GM12878 (cell line): ENCODE data around the gene COQ5. TPM values are rescaled to one million over a fixed set of nuclear protein-coding genes. Genes with fewer than 3 reads are reported as not detected.

Source experiments
- BACH1 ChIP-seq: fragments of 450-650 bp; IDR thresholded peaks from 2 replicates; pipeline ENCODE4 v1.6.1; 2017; ENCODE audit warnings: mild to moderate bottlenecking, borderline replicate concordance
- CEBPB ChIP-seq, 2 experiments: fragments of 150-350 bp in 1 of 2; IDR thresholded peaks; 2 replicates each; pipeline ENCODE4 v1.6.1; 2012 to 2014; ENCODE audit warnings: low read depth in 2 of 2, low read length in 2 of 2, borderline replicate concordance in 1 of 2, inconsistent platforms in 1 of 2
- CEBPZ ChIP-seq: fragments of 150-350 bp; IDR thresholded peaks from 2 replicates; pipeline ENCODE4 v1.6.1; 2016; ENCODE audit warnings: low read depth, low read length
- CREB1 ChIP-seq: IDR thresholded peaks from 2 replicates; pipeline ENCODE4 v1.6.1; 2012; ENCODE audit warnings: low read depth, mild to moderate bottlenecking, inconsistent platforms
- DPF2 ChIP-seq: fragments of 450-650 bp; IDR thresholded peaks from 2 replicates; pipeline ENCODE4 v1.6.1; 2017; ENCODE audit warnings: mild to moderate bottlenecking
- EGR1 ChIP-seq, 2 experiments: IDR thresholded peaks; 1 replicate in 1 of 2; 2 replicates in 1 of 2; pipeline ENCODE4 v1.6.1; 2011 to 2012; ENCODE audit warnings: low read depth in 2 of 2, low read length in 2 of 2, borderline replicate concordance in 1 of 2, mild to moderate bottlenecking in 1 of 2, moderate library complexity in 1 of 2
- EP300 ChIP-seq, 2 experiments: fragments of 150-350 bp in 1 of 2; IDR thresholded peaks; 2 replicates each; pipeline ENCODE4 v1.6.1; 2011 to 2012; ENCODE audit warnings: low read depth in 2 of 2, low read length in 2 of 2, borderline replicate concordance in 1 of 2, improper control_type of control experiment in 1 of 2, inconsistent platforms in 1 of 2; ENCODE audit not compliant: control insufficient read depth in 1 of 2
- GABPA ChIP-seq: IDR thresholded peaks from 2 replicates; pipeline ENCODE4 v1.6.1; 2014; ENCODE audit warnings: antibody characterized with exemption, low read depth, mild to moderate bottlenecking, inconsistent platforms
- HCFC1 ChIP-seq: fragments of 150-350 bp; IDR thresholded peaks from 2 replicates; pipeline ENCODE4 v1.6.1; 2014; ENCODE audit warnings: low read length
- HDAC2 ChIP-seq: fragments of 200-600 bp; sonication (generic); IDR thresholded peaks from 2 replicates; pipeline ENCODE4 v1.6.1; 2017
- KDM1A ChIP-seq: fragments of 200-600 bp; sonication (generic); IDR thresholded peaks from 2 replicates; pipeline ENCODE4 v1.6.1; 2016; ENCODE audit warnings: borderline replicate concordance
- KLF5 ChIP-seq: fragments of 450-650 bp; IDR thresholded peaks from 2 replicates; pipeline ENCODE4 v1.6.1; 2014; ENCODE audit warnings: mild to moderate bottlenecking; ENCODE audit not compliant: partially characterized antibody
- MAX ChIP-seq: IDR thresholded peaks from 2 replicates; pipeline ENCODE4 v1.6.1; 2012; ENCODE audit warnings: low read depth, low read length, improper control_type of control experiment
- MTA2 ChIP-seq: fragments of 450-650 bp; IDR thresholded peaks from 2 replicates; pipeline ENCODE4 v1.6.1; 2016; ENCODE audit warnings: low read depth, mild to moderate bottlenecking, moderate library complexity
- NFIC ChIP-seq: IDR thresholded peaks from 2 replicates; pipeline ENCODE4 v1.6.1; 2012; ENCODE audit warnings: low read depth, mild to moderate bottlenecking, inconsistent platforms, low read length, moderate library complexity
- PKNOX1 ChIP-seq: fragments of 450-650 bp; IDR thresholded peaks from 2 replicates; pipeline ENCODE4 v1.6.1; 2016; ENCODE audit warnings: mild to moderate bottlenecking
- RAD21 ChIP-seq: IDR thresholded peaks from 2 replicates; pipeline ENCODE4 v1.6.1; 2011; ENCODE audit warnings: mild to moderate bottlenecking, low read depth, low read length, moderate library complexity; ENCODE audit not compliant: insufficient read depth
- RUNX3 ChIP-seq: IDR thresholded peaks from 2 replicates; pipeline ENCODE4 v1.6.1; 2012; ENCODE audit warnings: low read length, inconsistent platforms
- SKIL ChIP-seq: fragments of 450-650 bp; IDR thresholded peaks from 2 replicates; pipeline ENCODE4 v1.6.1; 2017; ENCODE audit warnings: mild to moderate bottlenecking, low read depth, inconsistent platforms; ENCODE audit not compliant: poor library complexity, severe bottlenecking
- SMC3 ChIP-seq: IDR thresholded peaks from 2 replicates; pipeline ENCODE4 v1.6.1; 2011; ENCODE audit warnings: low read length, improper control_type of control experiment, borderline replicate concordance
- SP1 ChIP-seq: IDR thresholded peaks from one replicate; pipeline ENCODE4 v1.6.1; 2011; ENCODE audit warnings: low read depth, low read length
- SPI1 ChIP-seq: IDR thresholded peaks from 2 replicates; pipeline ENCODE4 v1.6.1; 2011; ENCODE audit warnings: low read depth, mild to moderate bottlenecking, low read length, moderate library complexity, borderline replicate concordance; ENCODE audit not compliant: insufficient read depth
- TCF3 ChIP-seq: IDR thresholded peaks from 2 replicates; pipeline ENCODE4 v1.6.1; 2012; ENCODE audit warnings: low read depth, mild to moderate bottlenecking, low read length, borderline replicate concordance; ENCODE audit not compliant: insufficient read depth
- ZSCAN29 ChIP-seq: fragments of 450-650 bp; IDR thresholded peaks from 2 replicates; pipeline ENCODE4 v1.6.1; 2017; ENCODE audit warnings: mild to moderate bottlenecking, moderate library complexity
- polyA plus RNA-seq, 11 experiments: library from polyadenylated mRNA; depleted of rRNA in 4 of 11; unstranded in 6 of 11; stranded (reverse) in 5 of 11; fragments of >200 nt; fragmentation: Nextera tagmentation in 4 of 11; fragmentation: Illumina TruSeq in 1 of 11; extraction: Ambion mirVana in 4 of 11; extraction: Trizol in 1 of 11; gene quantifications; 1 replicate in 1 of 11; 2 replicates in 10 of 11; pipeline versions ENCODE4 v1.2.1 to v1.2.3, GENCODE V29; 2011 to 2016; ENCODE audit warnings: inconsistent platforms in 2 of 11, missing spikeins in 2 of 11, low read depth in 1 of 11
- total RNA-seq, 4 experiments: library from RNA; depleted of rRNA in 3 of 4; stranded (reverse); fragments of >200 nt in 3 of 4; fragmentation: Illumina TruSeq in 1 of 4; extraction: Trizol in 1 of 4; gene quantifications; 2 replicates each; pipeline versions ENCODE4 v1.2.1 to v1.2.3, GENCODE V29; 2013 to 2021

COQ5 gene
- total and polyA plus RNA-seq, 10 of the 15 experiments (the other 5 are each of a cell fraction or from before 2014, with no cell fraction given): 24.8 to 69.3 (median 37.8) TPM

- TF ChIP-seq CEBPZ: no peak
- TF ChIP-seq EGR1 (IDR thresholded peaks at IDR 0.05; ENCODE audit: borderline replicate concordance in 1 of 2, low read depth in 2 of 2, low read length in 2 of 2): 0 out of 3 replicates have a peak, but pooled peaks of 1 of the 2 experiments have one; percentile 33
- TF ChIP-seq HDAC2: no peak
- peak; percentile 15 for TF ChIP-seq SP1
- TF ChIP-seq TCF3: 0 out of 2 replicates have a peak, but pooled peaks have one; percentile 14
- no peak for TF ChIP-seq GABPA
- no peak for TF ChIP-seq SKIL
- peak; percentile 5; the same call in 1 of the 2 replicates for TF ChIP-seq SPI1
- TF ChIP-seq NFIC: no peak
- peak; percentile 41 for TF ChIP-seq SMC3
- TF ChIP-seq BACH1: peak; percentile 88
- TF ChIP-seq CREB1: peak; percentile 67; the same call in 1 of the 2 replicates
- no peak for TF ChIP-seq KDM1A
- no peak for TF ChIP-seq CEBPB (IDR thresholded peaks at IDR 0.05; ENCODE audit: borderline replicate concordance in 1 of 2, low read depth in 2 of 2, low read length in 2 of 2)
- TF ChIP-seq MTA2: no peak
- no peak for TF ChIP-seq EP300 (IDR thresholded peaks at IDR 0.05; ENCODE audit: borderline replicate concordance in 1 of 2, control insufficient read depth in 1 of 2, low read depth in 2 of 2, low read length in 2 of 2)
- TF ChIP-seq RAD21: no peak
- peak; percentile 83 for TF ChIP-seq KLF5
- TF ChIP-seq DPF2: peak; percentile 89
- peak; percentile 62; the same call in 1 of the 2 replicates for TF ChIP-seq ZSCAN29
- peak; percentile 28; the same call in 1 of the 2 replicates for TF ChIP-seq PKNOX1
- TF ChIP-seq RUNX3: peak; percentile 45; the same call in 1 of the 2 replicates
- 0 out of 2 replicates have a peak, but pooled peaks have one; percentile 43 for TF ChIP-seq HCFC1
- peak; percentile 52; the same call in 1 of the 2 replicates for TF ChIP-seq MAX
These were observed 59.4 kb downstream of the COQ5 start, which contains the start of gene SRSF9 (continued) for GRCh38 chr12:120469450-120470149.
